HEK293 (cell line): Measurements from ENCODE around the gene RAE1.

Experiments used
- FEZF1 ChIP-seq: fragments of 450-650 bp; formaldehyde crosslinking; IDR thresholded peaks from 2 replicates; pipeline ENCODE4 v1.5.1; 2016; ENCODE audit warnings: missing biosample characterization, missing genetic modification characterization
- GFI1B ChIP-seq: fragments of 450-650 bp; formaldehyde crosslinking; IDR thresholded peaks from 2 replicates; pipeline ENCODE4 v1.5.1; 2016; ENCODE audit warnings: missing biosample characterization, missing genetic modification characterization
- KLF1 ChIP-seq: fragments of 450-650 bp; formaldehyde crosslinking; IDR thresholded peaks from 2 replicates; pipeline ENCODE4 v1.5.1; 2016; ENCODE audit warnings: missing biosample characterization, missing genetic modification characterization
- RBAK ChIP-seq: fragments of 450-650 bp; formaldehyde crosslinking; IDR thresholded peaks from 2 replicates; pipeline ENCODE4 v1.5.1; 2016; ENCODE audit warnings: missing biosample characterization, missing genetic modification characterization
- SP7 ChIP-seq: fragments of 450-650 bp; formaldehyde crosslinking; IDR thresholded peaks from 2 replicates; pipeline ENCODE4 v1.5.1; 2016; ENCODE audit warnings: missing biosample characterization, missing genetic modification characterization
- YY1 ChIP-seq: fragments of 450-650 bp; formaldehyde crosslinking; IDR thresholded peaks from 2 replicates; pipeline ENCODE4 v1.5.1; 2018; ENCODE audit warnings: missing biosample characterization, missing genetic modification characterization
- ZFHX2 ChIP-seq: fragments of 450-650 bp; formaldehyde crosslinking; conservative IDR thresholded peaks from 2 replicates; pipeline ENCODE4 v1.5.1; 2016; ENCODE audit warnings: missing biosample characterization, missing genetic modification characterization
- ZFP41 ChIP-seq: fragments of 450-650 bp; formaldehyde crosslinking; IDR thresholded peaks from 2 replicates; pipeline ENCODE4 v1.5.1; 2016; ENCODE audit warnings: missing biosample characterization, missing genetic modification characterization, borderline replicate concordance
- ZNF132 ChIP-seq: fragments of 450-650 bp; formaldehyde crosslinking; IDR thresholded peaks from 2 replicates; pipeline ENCODE4 v1.5.1; 2017; ENCODE audit warnings: missing biosample characterization, missing genetic modification characterization, borderline replicate concordance
- ZNF138 ChIP-seq: fragments of 450-650 bp; formaldehyde crosslinking; IDR thresholded peaks from 2 replicates; pipeline ENCODE4 v1.5.1; 2016; ENCODE audit warnings: missing biosample characterization, missing genetic modification characterization, borderline replicate concordance
- ZNF202 ChIP-seq: fragments of 450-650 bp; formaldehyde crosslinking; IDR thresholded peaks from 2 replicates; pipeline ENCODE4 v1.5.1; 2016; ENCODE audit warnings: missing biosample characterization, missing genetic modification characterization, borderline replicate concordance
- ZNF324 ChIP-seq: fragments of 450-650 bp; formaldehyde crosslinking; IDR thresholded peaks from 2 replicates; pipeline ENCODE4 v1.5.1; 2016; ENCODE audit warnings: missing biosample characterization, missing genetic modification characterization
- ZNF366 ChIP-seq: fragments of 450-650 bp; formaldehyde crosslinking; conservative IDR thresholded peaks from 2 replicates; pipeline ENCODE4 v1.5.1; 2016; ENCODE audit warnings: missing biosample characterization, missing genetic modification characterization
- ZNF423 ChIP-seq: fragments of 450-650 bp; formaldehyde crosslinking; IDR thresholded peaks from 2 replicates; pipeline ENCODE4 v1.5.1; 2016; ENCODE audit warnings: missing biosample characterization, missing genetic modification characterization
- ZNF529 ChIP-seq: fragments of 450-650 bp; formaldehyde crosslinking; IDR thresholded peaks from 2 replicates; pipeline ENCODE4 v1.5.1; 2017; ENCODE audit warnings: missing genetic modification characterization, missing biosample characterization; ENCODE audit not compliant: insufficient replicate concordance
- ZNF555 ChIP-seq: fragments of 450-650 bp; formaldehyde crosslinking; conservative IDR thresholded peaks from 2 replicates; pipeline ENCODE4 v1.5.1; 2017; ENCODE audit warnings: missing biosample characterization, mild to moderate bottlenecking, missing genetic modification characterization, inconsistent platforms
- ZNF600 ChIP-seq: fragments of 450-650 bp; formaldehyde crosslinking; IDR thresholded peaks from 2 replicates; pipeline ENCODE4 v1.5.1; 2016; ENCODE audit warnings: missing biosample characterization, missing genetic modification characterization
- ZNF621 ChIP-seq: fragments of 450-650 bp; formaldehyde crosslinking; IDR thresholded peaks from 2 replicates; pipeline ENCODE4 v1.5.1; 2017; ENCODE audit warnings: missing biosample characterization, missing genetic modification characterization
- ZNF701 ChIP-seq: fragments of 450-650 bp; formaldehyde crosslinking; IDR thresholded peaks from 2 replicates; pipeline ENCODE4 v1.5.1; 2016; ENCODE audit warnings: missing biosample characterization, missing genetic modification characterization
- ZNF76 ChIP-seq: fragments of 450-650 bp; formaldehyde crosslinking; IDR thresholded peaks from 2 replicates; pipeline ENCODE4; 2016; ENCODE audit warnings: low read depth, missing biosample characterization, missing genetic modification characterization, borderline replicate concordance
- ZNF785 ChIP-seq: fragments of 450-650 bp; formaldehyde crosslinking; IDR thresholded peaks from 2 replicates; pipeline ENCODE4 v1.5.1; 2016; ENCODE audit warnings: missing biosample characterization, missing genetic modification characterization
- ZSCAN16 ChIP-seq: fragments of 450-650 bp; formaldehyde crosslinking; IDR thresholded peaks from 2 replicates; pipeline ENCODE4 v1.5.1; 2016; ENCODE audit warnings: missing biosample characterization, missing genetic modification characterization
- TF ChIP-seq, protein P1 (sequence below): fragments of 450-650 bp; formaldehyde crosslinking; IDR thresholded peaks from 2 replicates; pipeline ENCODE4; 2016; ENCODE audit warnings: missing biosample characterization, missing genetic modification characterization
- TF ChIP-seq, protein P2 (sequence below): fragments of 450-650 bp; formaldehyde crosslinking; IDR thresholded peaks from 2 replicates; pipeline ENCODE4 v1.5.1; 2016; ENCODE audit warnings: missing biosample characterization, missing genetic modification characterization
- TF ChIP-seq, protein P3 (sequence below): fragments of 450-650 bp; formaldehyde crosslinking; conservative IDR thresholded peaks from 2 replicates; pipeline ENCODE4 v1.5.1; 2016; ENCODE audit warnings: low read depth, missing biosample characterization, missing genetic modification characterization
- TF ChIP-seq, protein P4 (sequence below): fragments of 450-650 bp; formaldehyde crosslinking; IDR thresholded peaks from 2 replicates; pipeline ENCODE4 v1.5.1; 2017; ENCODE audit warnings: missing biosample characterization, mild to moderate bottlenecking, missing genetic modification characterization, moderate library complexity
- TF ChIP-seq, protein P5 (sequence below): fragments of 450-650 bp; formaldehyde crosslinking; IDR thresholded peaks from 2 replicates; pipeline ENCODE4 v1.5.1; 2016; ENCODE audit warnings: missing biosample characterization, missing genetic modification characterization

Gene RAE1

DNA sequence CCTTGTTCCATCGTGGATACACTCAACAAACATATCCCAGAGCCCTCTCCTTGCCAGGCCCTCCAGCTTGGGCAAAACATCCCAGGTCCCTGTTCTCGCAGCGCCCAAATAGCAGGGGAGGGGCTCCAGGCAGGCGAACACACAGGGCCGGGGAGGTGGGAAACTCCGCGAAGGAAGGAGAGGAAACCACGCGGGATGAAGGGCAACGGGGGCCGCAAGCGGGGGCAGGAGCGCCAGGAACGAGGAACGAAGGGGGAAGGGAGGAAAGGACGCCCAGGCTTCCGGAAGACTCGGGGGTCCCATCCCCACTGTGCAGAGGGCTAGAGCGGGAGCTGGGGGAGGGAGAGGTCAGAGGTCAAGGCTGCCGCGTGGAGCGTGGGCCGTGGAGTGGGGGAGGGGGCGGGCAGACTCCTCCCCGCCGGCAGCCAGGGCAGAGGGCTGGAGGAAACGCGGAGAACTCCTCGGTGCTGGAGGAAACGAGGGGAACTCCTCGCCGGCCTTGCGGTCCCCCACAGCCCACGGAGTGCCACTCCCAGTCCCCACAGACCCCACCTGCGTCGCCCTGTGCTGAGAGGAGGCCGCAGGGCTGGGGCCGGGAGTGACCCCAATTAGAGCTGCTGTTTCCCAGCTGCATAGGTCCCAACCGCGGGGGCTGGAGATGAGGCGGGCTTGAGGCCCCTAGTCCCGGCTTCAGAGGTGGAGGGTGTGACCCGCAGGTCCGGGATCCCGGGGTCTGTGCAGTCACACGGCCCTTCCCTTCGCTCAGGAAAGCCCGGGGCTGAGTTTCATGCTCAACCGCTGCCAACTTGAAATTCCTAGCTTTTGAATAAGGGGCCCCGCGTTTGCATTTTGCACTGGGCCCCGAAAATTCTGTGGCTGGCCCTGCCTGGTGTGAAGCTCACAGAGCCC, 38.9 kb downstream of the RAE1 start (continued):
- TF ChIP-seq KLF1 (tag by site-specific recombination) (no peak), ZNF138 (tag by site-specific recombination) (no peak), ZNF555 (tag by site-specific recombination) (no peak), YY1 (no peak), ZNF785 (no peak), ZNF132 (tag by site-specific recombination) (no peak), ZFP41 (tag by site-specific recombination) (no peak), ZFHX2 (peak; percentile 73), ZNF366 (no peak), ZSCAN16 (no peak), ZNF202 (peak; percentile 98), ZNF621 (no peak), FEZF1 (tag by site-specific recombination) (no peak), ZNF701 (tag by site-specific recombination) (no peak), ZNF600 (tag by site-specific recombination) (no peak), ZNF324 (tag by site-specific recombination) (no peak), RBAK (no peak), ZNF529 (tag by site-specific recombination) (peak; percentile 52), ZNF76 (tag by site-specific recombination) (peak; percentile 7; the same call in 1 of the 2 replicates), GFI1B (tag by site-specific recombination) (no peak), SP7 (tag by site-specific recombination) (0 out of 2 replicates have a peak, but pooled peaks have one; percentile 27), ZNF423 (tag by site-specific recombination) (no peak)
- TF ChIP-seq, protein P1, sequence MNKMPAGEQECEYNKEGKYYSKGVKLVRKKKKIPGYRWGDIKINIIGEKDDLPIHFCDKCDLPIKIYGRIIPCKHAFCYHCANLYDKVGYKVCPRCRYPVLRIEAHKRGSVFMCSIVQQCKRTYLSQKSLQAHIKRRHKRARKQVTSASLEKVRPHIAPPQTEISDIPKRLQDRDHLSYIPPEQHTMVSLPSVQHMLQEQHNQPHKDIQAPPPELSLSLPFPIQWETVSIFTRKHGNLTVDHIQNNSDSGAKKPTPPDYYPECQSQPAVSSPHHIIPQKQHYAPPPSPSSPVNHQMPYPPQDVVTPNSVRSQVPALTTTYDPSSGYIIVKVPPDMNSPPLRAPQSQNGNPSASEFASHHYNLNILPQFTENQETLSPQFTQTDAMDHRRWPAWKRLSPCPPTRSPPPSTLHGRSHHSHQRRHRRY (tag by site-specific recombination) = no peak
- TF ChIP-seq, protein P2, sequence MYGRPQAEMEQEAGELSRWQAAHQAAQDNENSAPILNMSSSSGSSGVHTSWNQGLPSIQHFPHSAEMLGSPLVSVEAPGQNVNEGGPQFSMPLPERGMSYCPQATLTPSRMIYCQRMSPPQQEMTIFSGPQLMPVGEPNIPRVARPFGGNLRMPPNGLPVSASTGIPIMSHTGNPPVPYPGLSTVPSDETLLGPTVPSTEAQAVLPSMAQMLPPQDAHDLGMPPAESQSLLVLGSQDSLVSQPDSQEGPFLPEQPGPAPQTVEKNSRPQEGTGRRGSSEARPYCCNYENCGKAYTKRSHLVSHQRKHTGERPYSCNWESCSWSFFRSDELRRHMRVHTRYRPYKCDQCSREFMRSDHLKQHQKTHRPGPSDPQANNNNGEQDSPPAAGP (tag by site-specific recombination) = no peak
- TF ChIP-seq, protein P3, sequence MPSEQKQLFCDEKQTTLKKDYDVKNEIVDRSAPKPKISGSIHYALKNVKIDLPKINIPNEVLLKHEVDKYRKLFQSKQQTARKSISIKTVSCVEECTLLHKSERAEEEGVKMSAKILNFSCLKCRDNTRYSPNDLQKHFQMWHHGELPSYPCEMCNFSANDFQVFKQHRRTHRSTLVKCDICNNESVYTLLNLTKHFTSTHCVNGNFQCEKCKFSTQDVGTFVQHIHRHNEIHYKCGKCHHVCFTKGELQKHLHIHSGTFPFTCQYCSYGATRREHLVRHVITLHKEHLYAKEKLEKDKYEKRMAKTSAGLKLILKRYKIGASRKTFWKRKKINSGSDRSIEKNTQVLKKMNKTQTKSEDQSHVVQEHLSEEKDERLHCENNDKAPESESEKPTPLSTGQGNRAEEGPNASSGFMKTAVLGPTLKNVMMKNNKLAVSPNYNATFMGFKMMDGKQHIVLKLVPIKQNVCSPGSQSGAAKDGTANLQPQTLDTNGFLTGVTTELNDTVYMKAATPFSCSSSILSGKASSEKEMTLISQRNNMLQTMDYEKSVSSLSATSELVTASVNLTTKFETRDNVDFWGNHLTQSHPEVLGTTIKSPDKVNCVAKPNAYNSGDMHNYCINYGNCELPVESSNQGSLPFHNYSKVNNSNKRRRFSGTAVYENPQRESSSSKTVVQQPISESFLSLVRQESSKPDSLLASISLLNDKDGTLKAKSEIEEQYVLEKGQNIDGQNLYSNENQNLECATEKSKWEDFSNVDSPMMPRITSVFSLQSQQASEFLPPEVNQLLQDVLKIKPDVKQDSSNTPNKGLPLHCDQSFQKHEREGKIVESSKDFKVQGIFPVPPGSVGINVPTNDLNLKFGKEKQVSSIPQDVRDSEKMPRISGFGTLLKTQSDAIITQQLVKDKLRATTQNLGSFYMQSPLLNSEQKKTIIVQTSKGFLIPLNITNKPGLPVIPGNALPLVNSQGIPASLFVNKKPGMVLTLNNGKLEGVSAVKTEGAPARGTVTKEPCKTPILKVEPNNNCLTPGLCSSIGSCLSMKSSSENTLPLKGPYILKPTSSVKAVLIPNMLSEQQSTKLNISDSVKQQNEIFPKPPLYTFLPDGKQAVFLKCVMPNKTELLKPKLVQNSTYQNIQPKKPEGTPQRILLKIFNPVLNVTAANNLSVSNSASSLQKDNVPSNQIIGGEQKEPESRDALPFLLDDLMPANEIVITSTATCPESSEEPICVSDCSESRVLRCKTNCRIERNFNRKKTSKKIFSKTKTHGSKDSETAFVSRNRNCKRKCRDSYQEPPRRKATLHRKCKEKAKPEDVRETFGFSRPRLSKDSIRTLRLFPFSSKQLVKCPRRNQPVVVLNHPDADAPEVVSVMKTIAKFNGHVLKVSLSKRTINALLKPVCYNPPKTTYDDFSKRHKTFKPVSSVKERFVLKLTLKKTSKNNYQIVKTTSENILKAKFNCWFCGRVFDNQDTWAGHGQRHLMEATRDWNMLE (tag by site-specific recombination) = no peak
- TF ChIP-seq, protein P4, sequence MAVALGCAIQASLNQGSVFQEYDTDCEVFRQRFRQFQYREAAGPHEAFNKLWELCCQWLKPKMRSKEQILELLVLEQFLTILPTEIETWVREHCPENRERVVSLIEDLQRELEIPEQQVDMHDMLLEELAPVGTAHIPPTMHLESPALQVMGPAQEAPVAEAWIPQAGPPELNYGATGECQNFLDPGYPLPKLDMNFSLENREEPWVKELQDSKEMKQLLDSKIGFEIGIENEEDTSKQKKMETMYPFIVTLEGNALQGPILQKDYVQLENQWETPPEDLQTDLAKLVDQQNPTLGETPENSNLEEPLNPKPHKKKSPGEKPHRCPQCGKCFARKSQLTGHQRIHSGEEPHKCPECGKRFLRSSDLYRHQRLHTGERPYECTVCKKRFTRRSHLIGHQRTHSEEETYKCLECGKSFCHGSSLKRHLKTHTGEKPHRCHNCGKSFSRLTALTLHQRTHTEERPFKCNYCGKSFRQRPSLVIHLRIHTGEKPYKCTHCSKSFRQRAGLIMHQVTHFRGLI (tag by site-specific recombination) = no peak
- TF ChIP-seq, protein P5, sequence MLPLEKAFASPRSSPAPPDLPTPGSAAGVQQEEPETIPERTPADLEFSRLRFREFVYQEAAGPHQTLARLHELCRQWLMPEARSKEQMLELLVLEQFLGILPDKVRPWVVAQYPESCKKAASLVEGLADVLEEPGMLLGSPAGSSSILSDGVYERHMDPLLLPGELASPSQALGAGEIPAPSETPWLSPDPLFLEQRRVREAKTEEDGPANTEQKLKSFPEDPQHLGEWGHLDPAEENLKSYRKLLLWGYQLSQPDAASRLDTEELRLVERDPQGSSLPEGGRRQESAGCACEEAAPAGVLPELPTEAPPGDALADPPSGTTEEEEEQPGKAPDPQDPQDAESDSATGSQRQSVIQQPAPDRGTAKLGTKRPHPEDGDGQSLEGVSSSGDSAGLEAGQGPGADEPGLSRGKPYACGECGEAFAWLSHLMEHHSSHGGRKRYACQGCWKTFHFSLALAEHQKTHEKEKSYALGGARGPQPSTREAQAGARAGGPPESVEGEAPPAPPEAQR (tag by site-specific recombination) = no peak
